Neural progenitor cell (in vitro differentiated cells): Measurements from ENCODE around the gene MPO.

Experiments
- CTCF ChIP-seq: fragments of 200-600 bp; sonication (generic); IDR thresholded peaks from 2 replicates; pipeline ENCODE4 v1.5.1; 2017; ENCODE audit warnings: antibody characterized with exemption, mild to moderate bottlenecking
- EZH2 ChIP-seq: fragments of 200-600 bp; sonication (generic); IDR thresholded peaks from 2 replicates; pipeline ENCODE4 v1.6.1; 2017; ENCODE audit warnings: antibody characterized with exemption, mild to moderate bottlenecking, moderate library complexity
- EZH2phosphoT487 ChIP-seq: fragments of 200-600 bp; sonication (generic); IDR thresholded peaks from 2 replicates; pipeline ENCODE4 v1.6.1; 2017; ENCODE audit warnings: antibody characterized with exemption

DNA sequence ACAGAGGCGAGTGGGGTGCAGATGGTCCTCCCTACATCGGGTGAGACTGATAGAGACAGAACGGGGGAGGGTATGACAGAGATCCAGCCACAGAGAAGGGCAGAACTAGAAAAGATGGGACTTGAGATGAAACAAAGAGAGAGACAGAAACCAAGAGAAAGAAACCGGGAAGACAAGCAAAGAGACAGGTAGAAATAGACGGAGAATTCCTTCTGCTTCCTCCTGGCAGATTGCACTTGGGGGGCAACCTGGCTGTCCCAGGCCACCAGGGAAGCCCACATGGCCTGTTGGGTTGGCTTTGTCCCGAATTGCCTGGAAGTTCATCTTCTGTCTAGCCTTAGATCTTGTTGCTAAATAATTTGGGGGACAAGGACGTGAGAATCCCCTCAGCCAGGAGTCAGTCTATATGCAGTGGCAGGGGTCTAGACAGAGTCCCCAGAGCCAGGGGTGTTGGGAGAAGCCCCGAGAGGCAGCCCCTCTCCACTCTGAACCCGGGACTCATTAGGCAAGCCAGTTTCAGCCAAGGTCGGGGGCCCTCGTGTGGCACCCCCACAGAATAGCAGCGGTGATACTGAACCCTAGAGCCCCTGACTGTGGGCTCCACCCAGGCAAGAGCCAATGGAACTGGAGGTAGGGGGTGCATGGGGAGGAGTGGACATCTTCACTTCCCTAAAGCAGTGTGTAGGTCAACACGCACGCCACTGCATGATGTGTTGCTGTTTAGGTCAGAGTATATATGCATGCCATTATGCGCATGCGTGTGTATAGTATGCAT, 48.5 kb upstream of the MPO start:
- TF ChIP-seq CTCF: peak; percentile 26
- TF ChIP-seq EZH2phosphoT487: no peak
- no peak for TF ChIP-seq EZH2
